DND-41 (cell line): ENCODE data around the gene CDHR3.

ENCODE experiments used
- ATAC-seq: fragments of 200-7000 bp; cut with Tn5 transposase; 3 replicates; pipeline ENCODE4 v1.9.1; 2021; ENCODE audit warnings: low read depth; ENCODE audit not compliant: insufficient read depth
- DNase-seq: peaks from one replicate; pipeline ENCODE4 v3.0.0-alpha.2; 2020
- H2AFZ ChIP-seq: 2 replicates; pipeline ENCODE4 v1.6.0; 2012; ENCODE audit warnings: low read depth, low read length
- H3K27ac ChIP-seq: 2 replicates; pipeline ENCODE4 v1.5.1; 2012; ENCODE audit warnings: low read length, inconsistent platforms
- H3K27me3 ChIP-seq: fragments of 200-600 bp; sonication (generic); 2 replicates; pipeline ENCODE4 v1.6.0; 2012; ENCODE audit warnings: low read length, mild to moderate bottlenecking, inconsistent platforms; ENCODE audit not compliant: insufficient read depth, poor library complexity
- H3K36me3 ChIP-seq: 2 replicates; pipeline ENCODE4 v1.5.1; 2012; ENCODE audit warnings: low read length, inconsistent platforms; ENCODE audit not compliant: insufficient read depth
- H3K4me1 ChIP-seq: 2 replicates; pipeline ENCODE4 v1.5.1; 2012; ENCODE audit warnings: mild to moderate bottlenecking, low read length; ENCODE audit not compliant: insufficient read depth
- H3K4me2 ChIP-seq: 2 replicates; pipeline ENCODE4 v1.6.0; 2012; ENCODE audit warnings: mild to moderate bottlenecking, moderate library complexity, low read length, inconsistent platforms; ENCODE audit not compliant: insufficient read depth
- H3K4me3 ChIP-seq, 2 experiments: fragments of 200-600 bp in 1 of 2; shearing (Covaris generic) in 1 of 2; 2 replicates each; pipeline ENCODE4 v1.5.1; 2012 to 2016; ENCODE audit warnings: inconsistent platforms in 2 of 2, low read length in 2 of 2, mild to moderate bottlenecking in 2 of 2, low read depth in 1 of 2, moderate library complexity in 1 of 2
- H3K79me2 ChIP-seq: 2 replicates; pipeline ENCODE4 v1.6.0; 2012; ENCODE audit warnings: low read length, inconsistent platforms; ENCODE audit not compliant: insufficient read depth
- H3K9ac ChIP-seq: 2 replicates; pipeline ENCODE4 v1.6.0; 2012; ENCODE audit warnings: low read depth, mild to moderate bottlenecking, inconsistent platforms, low read length, moderate library complexity
- H3K9me3 ChIP-seq: 2 replicates; pipeline ENCODE4 v1.5.1; 2012; ENCODE audit warnings: low read length, moderate library complexity, mild to moderate bottlenecking, inconsistent platforms; ENCODE audit not compliant: insufficient read depth, severe bottlenecking
- H4K20me1 ChIP-seq: 2 replicates; pipeline ENCODE4 v1.6.0; 2012; ENCODE audit warnings: low read length; ENCODE audit not compliant: insufficient read depth
- CTCF ChIP-seq: IDR thresholded peaks from 2 replicates; pipeline ENCODE4 v1.5.1; 2012; ENCODE audit warnings: borderline replicate concordance, low read length, moderate library complexity, mild to moderate bottlenecking; ENCODE audit not compliant: poor library complexity, severe bottlenecking; ENCODE audit errors: extremely low read depth
- EZH2 ChIP-seq: IDR thresholded peaks from 3 replicates; pipeline ENCODE4 v1.6.1; 2012; ENCODE audit warnings: borderline replicate concordance, low read depth, mild to moderate bottlenecking, moderate library complexity, low read length, inconsistent platforms; ENCODE audit not compliant: severe bottlenecking

The CDHR3 gene

GRCh38 chr7:106082087-106082854, 119.2 kb downstream of the CDHR3 start:
- DNase-seq (no peak), ATAC-seq (no peak)
- Histone ChIP-seq H3K79me2 (no peaks in the 10 kb centered on the region), H3K36me3 (no peaks in the 10 kb centered on the region), H2AFZ (no peak overlapping the region), H4K20me1 (no peaks in the 10 kb centered on the region), H3K4me2 (no peak overlapping the region), H3K4me1 (no peaks in the 10 kb centered on the region), H3K27ac (no peak overlapping the region), H3K9ac (no peak overlapping the region), H3K27me3 (no peaks in the 10 kb centered on the region), H3K9me3 (no peaks in the 10 kb centered on the region), H3K4me3 (no peak overlapping the region)
- no peak for TF ChIP-seq CTCF
- TF ChIP-seq EZH2 = no peak
